ENCODE measurements around the gene ARHGEF17. TPM values are rescaled to one million over a fixed set of nuclear protein-coding genes. Genes with fewer than 3 reads are reported as not detected.

ARHGEF17 gene
- total RNA-seq, 1 experiment from 2014 or later, result 77.9 TPM

DNA sequence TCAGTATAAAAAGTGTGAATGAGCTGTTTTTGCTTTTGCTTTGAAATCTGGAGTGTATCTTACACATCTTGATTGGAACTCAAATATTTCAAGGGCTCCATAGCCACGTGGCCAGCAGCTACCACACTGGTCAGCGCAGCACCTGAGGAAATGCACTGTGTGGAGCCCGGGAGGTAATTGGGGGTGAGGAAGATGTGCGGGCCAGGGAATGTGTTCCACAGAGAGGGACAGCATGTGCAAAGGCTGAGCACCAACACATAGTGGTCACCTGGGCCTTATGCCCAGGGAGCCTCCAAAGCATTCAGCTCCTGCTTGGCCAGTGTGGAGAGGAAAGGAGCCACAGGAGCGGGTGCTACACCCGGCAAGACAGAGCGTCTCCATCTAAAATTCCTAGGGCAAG, 88.9 kb downstream of the ARHGEF17 start:
- CTCF ChIA-PET, result interaction anchor here (1.0 to 2.1 kb wide), 4 partner anchors 28 to 90 kb away, joined by 3 to 10 read pairs (median 6); no protein-coding TSS in a partner anchor
- no peak overlapping the region for H3K4me3 Mint-ChIP-seq (ENCODE audit: unreplicated experiment)
- H3K4me1 ChIP-seq, result no peaks in the 10 kb centered on the region
- H3K27ac Mint-ChIP-seq (ENCODE audit: unreplicated experiment), result no peak overlapping the region
- no peaks in the 10 kb centered on the region for H3K27me3 Mint-ChIP-seq (ENCODE audit: insufficient read depth, unreplicated experiment)
- H3K9me3 ChIP-seq, result no peaks in the 10 kb centered on the region
- no TSS peak for BruUV-seq (replicated peaks)
- H3K36me3 Mint-ChIP-seq (ENCODE audit: insufficient read depth, unreplicated experiment), result peaks cover 32% of the 10 kb centered on the region
- DNase-seq, result no peak
- TF ChIP-seq, protein P1, sequence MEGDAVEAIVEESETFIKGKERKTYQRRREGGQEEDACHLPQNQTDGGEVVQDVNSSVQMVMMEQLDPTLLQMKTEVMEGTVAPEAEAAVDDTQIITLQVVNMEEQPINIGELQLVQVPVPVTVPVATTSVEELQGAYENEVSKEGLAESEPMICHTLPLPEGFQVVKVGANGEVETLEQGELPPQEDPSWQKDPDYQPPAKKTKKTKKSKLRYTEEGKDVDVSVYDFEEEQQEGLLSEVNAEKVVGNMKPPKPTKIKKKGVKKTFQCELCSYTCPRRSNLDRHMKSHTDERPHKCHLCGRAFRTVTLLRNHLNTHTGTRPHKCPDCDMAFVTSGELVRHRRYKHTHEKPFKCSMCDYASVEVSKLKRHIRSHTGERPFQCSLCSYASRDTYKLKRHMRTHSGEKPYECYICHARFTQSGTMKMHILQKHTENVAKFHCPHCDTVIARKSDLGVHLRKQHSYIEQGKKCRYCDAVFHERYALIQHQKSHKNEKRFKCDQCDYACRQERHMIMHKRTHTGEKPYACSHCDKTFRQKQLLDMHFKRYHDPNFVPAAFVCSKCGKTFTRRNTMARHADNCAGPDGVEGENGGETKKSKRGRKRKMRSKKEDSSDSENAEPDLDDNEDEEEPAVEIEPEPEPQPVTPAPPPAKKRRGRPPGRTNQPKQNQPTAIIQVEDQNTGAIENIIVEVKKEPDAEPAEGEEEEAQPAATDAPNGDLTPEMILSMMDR (IDR thresholded peaks at IDR 0.05; ENCODE audit: insufficient read depth in 1 of 2, low read depth in 1 of 2, low read length in 1 of 2, severe bottlenecking in 1 of 2, unreplicated experiment in 1 of 2), result no peak
- H3K36me3 ChIP-seq (ENCODE audit: control insufficient read depth, insufficient read depth, low read length), result no peaks in the 10 kb centered on the region
- POLR2A ChIA-PET, result no interaction called here
- intact Hi-C loops (cut with micrococcal nuclease; ENCODE audit: unreplicated experiment), result no loop called here
- H3K9me3 Mint-ChIP-seq (ENCODE audit: unreplicated experiment), result no peaks in the 10 kb centered on the region
- no peaks in the 10 kb centered on the region for H3K27me3 ChIP-seq (replicated peaks; ENCODE audit: control insufficient read depth, insufficient read depth, low read length)
- no peak overlapping the region for H3K4me3 ChIP-seq (ENCODE audit: low read depth, low read length)
- H3K4me1 Mint-ChIP-seq (ENCODE audit: low read depth, unreplicated experiment), result no peaks in the 10 kb centered on the region

DNA sequence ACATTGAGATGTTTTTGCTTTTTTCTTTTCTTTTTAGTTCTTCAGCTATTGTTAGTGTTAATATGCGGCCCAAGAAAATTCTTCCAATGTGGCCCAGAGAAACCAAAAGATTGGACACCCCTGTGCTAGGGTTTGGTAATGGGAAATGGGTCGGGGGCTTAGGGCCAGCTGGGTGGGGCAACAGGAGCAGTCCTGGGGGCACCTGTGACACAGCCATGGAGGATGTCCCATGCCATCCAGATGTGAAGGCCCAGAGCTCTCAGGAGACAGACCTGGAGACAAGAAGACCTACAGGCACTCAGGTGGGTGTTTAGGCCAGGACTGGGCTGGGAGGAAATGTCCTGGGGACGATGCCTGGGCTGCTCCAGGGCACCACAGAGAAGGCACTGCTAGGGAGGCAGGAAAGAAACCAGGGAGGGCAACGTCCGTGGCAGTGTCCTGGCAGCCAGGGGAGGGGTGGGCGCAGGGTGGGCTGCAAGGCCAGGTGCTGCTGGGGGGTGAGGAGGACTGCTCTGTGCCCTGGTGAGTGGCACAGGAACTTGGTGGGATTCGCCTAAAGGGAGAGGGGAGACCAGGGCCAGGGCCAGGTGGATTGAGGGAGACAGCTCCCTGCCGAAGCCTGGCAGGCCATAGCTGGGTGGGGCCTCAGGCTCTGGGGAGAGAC, 89.5 kb downstream of the ARHGEF17 start:
- Mint-ChIP-seq H3K27me3 (ENCODE audit: insufficient read depth, unreplicated experiment) (no peaks in the 10 kb centered on the region), H3K4me1 (ENCODE audit: low read depth, unreplicated experiment) (no peaks in the 10 kb centered on the region), H3K36me3 (ENCODE audit: insufficient read depth, unreplicated experiment) (peaks cover 32% of the 10 kb centered on the region), H3K27ac (ENCODE audit: unreplicated experiment) (no peak overlapping the region), H3K4me3 (ENCODE audit: unreplicated experiment) (no peak overlapping the region), H3K9me3 (ENCODE audit: unreplicated experiment) (no peaks in the 10 kb centered on the region)
- H3K4me1 ChIP-seq, result no peaks in the 10 kb centered on the region
- H3K36me3 ChIP-seq (ENCODE audit: control insufficient read depth, insufficient read depth, low read length), result no peaks in the 10 kb centered on the region
- ChIA-PET POLR2A (no interaction called here), CTCF (interaction anchor here (0.6 to 2.1 kb wide), 4 partner anchors 17 to 46 kb away, joined by 3 to 10 read pairs (median 4); no protein-coding TSS in a partner anchor)
- DNase-seq, result no peak
- no TSS peak for BruUV-seq (replicated peaks)
- no peaks in the 10 kb centered on the region for H3K27me3 ChIP-seq (replicated peaks; ENCODE audit: control insufficient read depth, insufficient read depth, low read length)
- TF ChIP-seq, protein P1 (IDR thresholded peaks at IDR 0.05; ENCODE audit: insufficient read depth in 1 of 2, low read depth in 1 of 2, low read length in 1 of 2, severe bottlenecking in 1 of 2, unreplicated experiment in 1 of 2), result no peak
- H3K9me3 ChIP-seq, result no peaks in the 10 kb centered on the region
- no peak overlapping the region for H3K4me3 ChIP-seq (ENCODE audit: low read depth, low read length)
- intact Hi-C loops (cut with micrococcal nuclease; ENCODE audit: unreplicated experiment), result no loop called here

DNA sequence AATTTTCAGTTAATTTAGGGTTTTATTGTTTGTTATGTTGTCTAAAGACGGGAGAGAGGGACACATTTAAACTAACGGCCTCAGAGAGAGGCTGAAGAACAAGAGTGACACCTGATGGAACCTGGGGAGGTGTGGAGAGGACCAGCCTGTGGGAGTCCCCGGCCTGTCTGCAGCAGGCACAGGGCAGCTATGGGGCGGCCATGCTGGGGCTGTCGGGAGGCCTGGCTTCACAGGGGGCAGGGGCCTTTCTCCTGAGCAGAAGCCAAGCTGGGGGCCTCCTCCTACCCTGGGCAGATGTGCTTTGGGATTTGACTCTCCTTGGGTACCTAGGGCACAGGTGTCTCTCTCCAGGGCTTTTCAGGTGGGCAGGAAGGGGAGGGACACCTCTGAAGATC, 90.1 kb downstream of the ARHGEF17 start:
- Mint-ChIP-seq H3K4me3 (ENCODE audit: unreplicated experiment) (no peak overlapping the region), H3K27ac (ENCODE audit: unreplicated experiment) (no peak overlapping the region), H3K4me1 (ENCODE audit: low read depth, unreplicated experiment) (no peaks in the 10 kb centered on the region), H3K9me3 (ENCODE audit: unreplicated experiment) (no peaks in the 10 kb centered on the region), H3K36me3 (ENCODE audit: insufficient read depth, unreplicated experiment) (peaks cover 36% of the 10 kb centered on the region), H3K27me3 (ENCODE audit: insufficient read depth, unreplicated experiment) (no peaks in the 10 kb centered on the region)
- no peak for DNase-seq
- ChIA-PET POLR2A (no interaction called here), CTCF (interaction anchor here (0.6 to 1.4 kb wide), 2 partner anchors 18 to 47 kb away, joined by 3 to 6 read pairs; no protein-coding TSS in a partner anchor)
- Histone ChIP-seq H3K36me3 (ENCODE audit: control insufficient read depth, insufficient read depth, low read length) (no peaks in the 10 kb centered on the region), H3K27me3 (replicated peaks; ENCODE audit: control insufficient read depth, insufficient read depth, low read length) (no peaks in the 10 kb centered on the region), H3K4me3 (ENCODE audit: low read depth, low read length) (no peak overlapping the region), H3K9me3 (no peaks in the 10 kb centered on the region), H3K4me1 (no peaks in the 10 kb centered on the region)
- BruUV-seq (replicated peaks), result no TSS peak
- intact Hi-C loops (cut with micrococcal nuclease; ENCODE audit: unreplicated experiment), result no loop called here
- TF ChIP-seq, protein P1 (IDR thresholded peaks at IDR 0.05; ENCODE audit: insufficient read depth in 1 of 2, low read depth in 1 of 2, low read length in 1 of 2, severe bottlenecking in 1 of 2, unreplicated experiment in 1 of 2), result no peak

Data from Caco-2 (cell line).